ENCODE results near the gene SLC25A23. TPM values are rescaled to one million over a fixed set of nuclear protein-coding genes. Genes with fewer than 3 reads are reported as not detected.
A peak's percentile ranks its signal among the peaks of the same experiment; 100 is the strongest.

The SLC25A23 gene
- total RNA-seq, 2 experiments from 2014 or later = 10.5 to 10.8 TPM

- CTCF ChIA-PET = no interaction called here
Observed at GRCh38 chr19:6393074-6393982, 66.3 kb downstream of the SLC25A23 start, which contains the start of gene GTF2F1. Gene GTF2F1, minus strand, starts transcription at chr19:6393164. Its CDS starts 169 bp downstream, at chr19:6392995.

GRCh38 chr19:6392221-6393073, 67.1 kb downstream of the SLC25A23 start:
- H3K36me3 Mint-ChIP-seq (ENCODE audit: low read depth) = peaks cover 57% of the 10 kb centered on the region
- H3K27ac Mint-ChIP-seq = peak overlapping the region; percentile 99
- ChIA-PET POLR2A (interaction anchor here (0.7 to 3.4 kb wide), 5 partner anchors 18 to 499 kb away, joined by 3 to 29 read pairs (median 21); partner anchors contain the start of genes ALKBH7, CLPP and KHSRP), CTCF (no interaction called here)
- DNase-seq (no peak), ATAC-seq (ENCODE audit: poor library complexity) (no peak)
- peaks cover 29% of the 10 kb centered on the region for H3K4me1 Mint-ChIP-seq (ENCODE audit: low read depth)
- intact Hi-C loops (cut with DNase I, micrococcal nuclease) = loop anchor here (1.0 to 10.0 kb wide), 9 partner anchors 19 to 194 kb away; partner anchors contain the start of genes ALKBH7 (in 1 of the 2), CLPP (in 1 of the 2), KHSRP (in 1 of the 2) and TUBB4A (in 1 of the 2)
- peak overlapping the region; percentile 97 for H3K4me3 Mint-ChIP-seq
- Histone ChIP-seq H3K27ac (ENCODE audit: low read depth in 1 of 2, low read length in 2 of 2) (peak overlapping the region; percentile 89 to 98), H3K4me3 (ENCODE audit: low read length) (peak overlapping the region; percentile 78), H3K4me1 (ENCODE audit: insufficient read depth, low read length) (peaks cover 29% of the 10 kb centered on the region), H3K9me3 (ENCODE audit: control insufficient read depth in 1 of 2, insufficient read depth in 1 of 2, low read length in 2 of 2) (no peaks in the 10 kb centered on the region), H3K36me3 (ENCODE audit: insufficient read depth, low read length) (peaks cover 33% of the 10 kb centered on the region), H3K27me3 (ENCODE audit: control insufficient read depth in 1 of 2, insufficient read depth in 2 of 2, low read length in 2 of 2) (no peaks in the 10 kb centered on the region)
- TF ChIP-seq CTCF (IDR thresholded peaks at IDR 0.05) = no peak
- no peaks in the 10 kb centered on the region for H3K27me3 Mint-ChIP-seq
- no peaks in the 10 kb centered on the region for H3K9me3 Mint-ChIP-seq

More at GRCh38 chr19:6393074-6393982, 66.3 kb downstream of the SLC25A23 start, which contains the start of gene GTF2F1:
- H3K36me3 ChIP-seq (ENCODE audit: insufficient read depth, low read length) = peaks cover 25% of the 10 kb centered on the region
- Mint-ChIP-seq H3K9me3 (no peaks in the 10 kb centered on the region), H3K27me3 (no peaks in the 10 kb centered on the region), H3K36me3 (ENCODE audit: low read depth) (peaks cover 49% of the 10 kb centered on the region), H3K4me3 (peak within 1 kb of the TSS; percentile 97), H3K27ac (peak within 1 kb of the TSS; percentile 99), H3K4me1 (ENCODE audit: low read depth) (peaks cover 29% of the 10 kb centered on the region)
- H3K27ac ChIP-seq (ENCODE audit: low read depth in 1 of 2, low read length in 2 of 2) = peak within 1 kb of the TSS; percentile 89 to 98
- no peaks in the 10 kb centered on the region for H3K27me3 ChIP-seq (ENCODE audit: control insufficient read depth in 1 of 2, insufficient read depth in 2 of 2, low read length in 2 of 2)
- intact Hi-C loops (cut with DNase I, micrococcal nuclease) = loop anchor here (1.0 to 10.0 kb wide), 9 partner anchors 20 to 195 kb away; partner anchors contain the start of genes ALKBH7 (in 1 of the 2), CLPP (in 1 of the 2), KHSRP (in 1 of the 2) and TUBB4A (in 1 of the 2)
- ATAC-seq (ENCODE audit: poor library complexity) = peak; percentile 81
- no peaks in the 10 kb centered on the region for H3K9me3 ChIP-seq (ENCODE audit: control insufficient read depth in 1 of 2, insufficient read depth in 1 of 2, low read length in 2 of 2)
- DNase-seq = peak; percentile 88 to 97 (median 90)
- no peak for TF ChIP-seq CTCF (IDR thresholded peaks at IDR 0.05)
- POLR2A ChIA-PET = interaction anchor here (0.7 to 3.4 kb wide), 5 partner anchors 19 to 498 kb away, joined by 3 to 29 read pairs (median 21); partner anchors contain the start of genes ALKBH7, CLPP and KHSRP
- H3K4me1 ChIP-seq (ENCODE audit: insufficient read depth, low read length) = peaks cover 29% of the 10 kb centered on the region
- H3K4me3 ChIP-seq (ENCODE audit: low read length) = peak within 1 kb of the TSS; percentile 78

Small RNAs within 50 kb of the gene (microRNA-seq; reads per million reads assigned to microRNA genes)
- gene MIR3940 (ENCODE audit: borderline microRNAs expressed, borderline replicate concordance) (5.1 reads per million, percentile 26 among the genes with 10 or more reads in this experiment), gene MIR6790 (ENCODE audit: borderline microRNAs expressed, borderline replicate concordance) (not detected)

Other genes with a start within 250 kb of the SLC25A23 start
- 10 to 100 TPM; 18.3 to 22.1 TPM for gene MLLT1, start 179.8 kb downstream of the SLC25A23 start, total RNA-seq
- gene ACER1, start 126.2 kb downstream of the SLC25A23 start, total RNA-seq = 1 to 10 TPM; 2.7 to 3.1 TPM
- 10 to 100 TPM; 86.7 to 96.4 TPM for gene CLPP, start 98.3 kb downstream of the SLC25A23 start, total RNA-seq
- gene ALKBH7, start 87.0 kb downstream of the SLC25A23 start, total RNA-seq = 10 to 100 TPM; 75.3 to 78.7 TPM
- under 1 TPM; 0.81 to 0.85 TPM for gene PSPN, start 83.9 kb downstream of the SLC25A23 start, total RNA-seq
- gene GTF2F1, start 66.6 kb downstream of the SLC25A23 start, total RNA-seq = 10 to 100 TPM; 56.1 to 61.1 TPM
- 100 to 1,000 TPM; 128 to 143 TPM for gene KHSRP, start 35.0 kb downstream of the SLC25A23 start, total RNA-seq
- gene SLC25A41, start 26.0 kb downstream of the SLC25A23 start, total RNA-seq = under 1 TPM; 0.30 to 0.50 TPM
- gene CRB3, start 4.5 kb upstream of the SLC25A23 start, total RNA-seq = 1 to 10 TPM; 7.9 to 9.4 TPM
- gene DENND1C, start 22.0 kb upstream of the SLC25A23 start, total RNA-seq = 100 to 1,000 TPM; 111 to 118 TPM
- under 1 TPM; 0.53 to 0.88 TPM for gene TUBB4A, start 42.5 kb upstream of the SLC25A23 start, total RNA-seq
- gene TNFSF9, start 71.2 kb upstream of the SLC25A23 start, total RNA-seq = 1 to 10 TPM; 1.5 to 1.8 TPM
- not detected for gene CD70, start 131.4 kb upstream of the SLC25A23 start, total RNA-seq
- 1 to 10 TPM; 2.5 to 2.6 TPM for gene TNFSF14, start 210.4 kb upstream of the SLC25A23 start, total RNA-seq